ENCODE measurements around the gene PSAPL1.

Gene PSAPL1

GRCh38 chr4:7398104-7398423, 36.7 kb downstream of the PSAPL1 start:
- Histone ChIP-seq H3K27me3 (ENCODE audit: insufficient read depth, poor library complexity, severe bottlenecking) (peaks cover 18% of the 10 kb centered on the region), H3K4me3 (replicated peaks; ENCODE audit: insufficient read depth, low read length) (no peak overlapping the region), H3K27ac (replicated peaks) (no peak overlapping the region)
- TF ChIP-seq POLR2AphosphoS5 (IDR thresholded peaks at IDR 0.05; ENCODE audit: low read depth) (no peak), SPI1 (IDR thresholded peaks at IDR 0.05; ENCODE audit: borderline replicate concordance, low read depth) (no peak)
- TF ChIP-seq, protein P1, sequence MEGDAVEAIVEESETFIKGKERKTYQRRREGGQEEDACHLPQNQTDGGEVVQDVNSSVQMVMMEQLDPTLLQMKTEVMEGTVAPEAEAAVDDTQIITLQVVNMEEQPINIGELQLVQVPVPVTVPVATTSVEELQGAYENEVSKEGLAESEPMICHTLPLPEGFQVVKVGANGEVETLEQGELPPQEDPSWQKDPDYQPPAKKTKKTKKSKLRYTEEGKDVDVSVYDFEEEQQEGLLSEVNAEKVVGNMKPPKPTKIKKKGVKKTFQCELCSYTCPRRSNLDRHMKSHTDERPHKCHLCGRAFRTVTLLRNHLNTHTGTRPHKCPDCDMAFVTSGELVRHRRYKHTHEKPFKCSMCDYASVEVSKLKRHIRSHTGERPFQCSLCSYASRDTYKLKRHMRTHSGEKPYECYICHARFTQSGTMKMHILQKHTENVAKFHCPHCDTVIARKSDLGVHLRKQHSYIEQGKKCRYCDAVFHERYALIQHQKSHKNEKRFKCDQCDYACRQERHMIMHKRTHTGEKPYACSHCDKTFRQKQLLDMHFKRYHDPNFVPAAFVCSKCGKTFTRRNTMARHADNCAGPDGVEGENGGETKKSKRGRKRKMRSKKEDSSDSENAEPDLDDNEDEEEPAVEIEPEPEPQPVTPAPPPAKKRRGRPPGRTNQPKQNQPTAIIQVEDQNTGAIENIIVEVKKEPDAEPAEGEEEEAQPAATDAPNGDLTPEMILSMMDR (IDR thresholded peaks at IDR 0.05; ENCODE audit: insufficient read depth, low read length): no peak
- no peak for DNase-seq (ENCODE audit: low read depth in 1 of 2, low spot score in 1 of 2)

DNA sequence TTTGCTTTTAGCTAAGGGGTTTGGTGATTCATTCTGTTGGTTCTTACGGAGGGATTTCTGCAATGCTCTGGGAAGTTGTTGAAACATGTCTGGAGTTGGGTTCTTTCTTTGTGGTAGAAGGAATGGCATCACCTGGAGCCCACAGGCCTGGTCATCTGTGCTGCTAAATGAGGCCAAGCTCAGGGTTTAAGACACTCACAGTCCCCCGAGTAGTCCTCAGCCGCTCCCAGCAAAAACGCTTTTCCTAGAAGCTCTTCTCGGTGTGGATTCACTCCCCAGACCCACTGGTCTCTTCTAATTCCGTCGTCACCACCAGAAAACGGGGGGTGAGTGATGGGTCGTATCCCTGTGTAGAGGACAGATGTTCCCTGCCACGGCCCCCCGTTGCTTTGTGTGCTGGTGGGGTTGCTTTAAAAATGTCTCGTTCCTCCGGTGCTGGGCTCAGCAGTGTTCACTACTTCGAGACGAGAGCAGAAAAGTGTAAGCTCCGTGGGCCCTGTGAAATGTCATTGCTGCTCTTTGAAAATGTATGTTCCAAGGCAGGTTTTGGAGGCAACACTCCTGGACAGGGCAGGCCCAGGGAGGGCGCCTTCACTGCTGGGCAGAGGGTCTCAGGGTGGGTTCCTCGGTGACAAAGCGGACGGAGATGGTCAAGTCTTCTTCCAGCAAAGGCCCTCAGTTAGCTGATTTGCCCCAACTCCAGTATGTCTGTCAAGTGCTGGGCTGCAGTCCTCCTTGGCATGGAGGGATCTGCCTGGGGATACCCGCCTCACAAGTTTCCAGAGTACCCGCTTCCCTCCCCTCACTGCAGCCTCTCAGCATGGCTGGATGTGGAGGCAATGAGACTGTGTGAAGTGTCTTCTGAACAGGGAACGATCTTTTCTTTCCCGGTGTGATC, 37.3 kb downstream of the PSAPL1 start:
- Histone ChIP-seq H3K4me3 (replicated peaks; ENCODE audit: insufficient read depth, low read length) (no peak overlapping the region), H3K27me3 (ENCODE audit: insufficient read depth, poor library complexity, severe bottlenecking) (peaks cover 18% of the 10 kb centered on the region), H3K27ac (replicated peaks) (no peak overlapping the region)
- TF ChIP-seq SPI1 (IDR thresholded peaks at IDR 0.05; ENCODE audit: borderline replicate concordance, low read depth): no peak
- TF ChIP-seq, protein P1 (IDR thresholded peaks at IDR 0.05; ENCODE audit: insufficient read depth, low read length): no peak
- no peak for TF ChIP-seq REST (IDR thresholded peaks at IDR 0.05; ENCODE audit: insufficient replicate concordance, low read depth)
- TF ChIP-seq POLR2AphosphoS5 (IDR thresholded peaks at IDR 0.05; ENCODE audit: low read depth): no peak
- no peak for TF ChIP-seq GABPA (IDR thresholded peaks at IDR 0.05; ENCODE audit: low read depth)
- no peak for DNase-seq (ENCODE audit: low read depth in 1 of 2, low spot score in 1 of 2)

DNA sequence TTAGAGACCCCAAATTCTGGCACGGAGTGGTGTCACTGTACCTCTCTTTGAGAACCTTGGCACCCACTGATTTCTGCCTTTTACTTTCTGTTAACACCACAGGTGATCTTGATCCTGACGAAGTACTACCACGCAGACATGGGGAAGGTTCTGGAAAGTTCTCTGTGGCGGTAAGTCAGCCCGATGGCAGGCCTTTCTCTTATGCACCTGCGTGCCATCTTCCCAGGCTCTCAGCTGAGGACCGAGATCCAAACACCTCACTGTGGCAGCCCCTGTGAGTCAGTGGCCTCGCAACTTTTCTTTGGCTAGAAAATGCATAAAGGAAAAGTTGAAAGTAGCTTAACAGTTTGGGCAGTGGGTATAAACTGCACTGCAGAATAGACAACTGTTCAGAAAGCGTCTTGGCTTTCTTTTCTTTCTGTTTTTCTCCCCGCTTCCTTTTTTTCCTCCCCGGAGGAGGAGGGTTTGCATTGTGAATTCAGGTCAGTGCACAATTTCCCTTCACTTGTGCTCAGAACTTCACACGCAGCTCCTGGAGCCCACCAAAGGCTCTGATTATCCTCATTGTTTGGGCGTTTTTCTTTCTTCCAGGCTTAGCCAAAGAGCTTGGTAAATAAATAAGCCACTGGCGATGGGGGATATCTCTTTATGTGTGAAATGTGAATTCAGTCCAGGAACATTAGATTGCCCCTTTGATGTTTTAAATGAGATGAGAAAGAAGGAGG, 38.4 kb downstream of the PSAPL1 start:
- H3K27ac ChIP-seq (replicated peaks): no peak overlapping the region
- DNase-seq (ENCODE audit: low read depth in 1 of 2, low spot score in 1 of 2): no peak
- H3K4me3 ChIP-seq (replicated peaks; ENCODE audit: insufficient read depth, low read length): no peak overlapping the region
- TF ChIP-seq POLR2AphosphoS5 (IDR thresholded peaks at IDR 0.05; ENCODE audit: low read depth): no peak
- TF ChIP-seq SPI1 (IDR thresholded peaks at IDR 0.05; ENCODE audit: borderline replicate concordance, low read depth): no peak
- TF ChIP-seq, protein P1 (IDR thresholded peaks at IDR 0.05; ENCODE audit: insufficient read depth, low read length): no peak
- no peak for TF ChIP-seq REST (IDR thresholded peaks at IDR 0.05; ENCODE audit: insufficient replicate concordance, low read depth)
- TF ChIP-seq GABPA (IDR thresholded peaks at IDR 0.05; ENCODE audit: low read depth): no peak
- H3K27me3 ChIP-seq (ENCODE audit: insufficient read depth, poor library complexity, severe bottlenecking): peaks cover 18% of the 10 kb centered on the region
